Type B pancreatic cell (in vitro differentiated cells): ENCODE results near the gene WDFY2. TPM values are rescaled to one million over a fixed set of nuclear protein-coding genes. Genes with fewer than 3 reads are reported as not detected.

ENCODE experiments used
- DNase-seq: peaks from one replicate; pipeline ENCODE4 v3.0.0; 2021; ENCODE audit warnings: mixed read lengths; ENCODE audit not compliant: unreplicated experiment; ENCODE audit errors: extremely low spot score
- H3K27ac Mint-ChIP-seq: 2 replicates; pipeline ENCODE4 v1.8.0; 2021; ENCODE audit warnings: mild to moderate bottlenecking, mixed read lengths
- H3K27me3 Mint-ChIP-seq: 2 replicates; pipeline ENCODE4 v1.8.0; 2021; ENCODE audit warnings: mixed read lengths
- H3K36me3 Mint-ChIP-seq: 2 replicates; pipeline ENCODE4 v1.8.0; 2021; ENCODE audit warnings: mixed read lengths
- H3K4me1 Mint-ChIP-seq: one replicate; pipeline ENCODE4 v1.8.0; 2021; ENCODE audit warnings: mixed read lengths; ENCODE audit not compliant: unreplicated experiment
- H3K4me3 Mint-ChIP-seq: 2 replicates; pipeline ENCODE4 v1.8.0; 2021; ENCODE audit warnings: mild to moderate bottlenecking, mixed read lengths
- H3K9me3 Mint-ChIP-seq: 2 replicates; pipeline ENCODE4 v1.8.0; 2021; ENCODE audit warnings: mixed read lengths
- total RNA-seq: library from RNA; stranded (reverse); gene quantifications from 2 replicates; pipeline ENCODE4 v1.2.1, GENCODE V29; 2021; ENCODE audit warnings: low replicate concordance
- TF ChIP-seq, protein P1 (sequence below): fragments of 200-600 bp; sonication (generic); conservative IDR thresholded peaks from 2 replicates; pipeline ENCODE4 v1.5.0; 2021; ENCODE audit warnings: antibody characterized with exemption, mild to moderate bottlenecking

The WDFY2 gene
- total RNA-seq, 1 donor from 2014 or later: 20.3 TPM

DNA sequence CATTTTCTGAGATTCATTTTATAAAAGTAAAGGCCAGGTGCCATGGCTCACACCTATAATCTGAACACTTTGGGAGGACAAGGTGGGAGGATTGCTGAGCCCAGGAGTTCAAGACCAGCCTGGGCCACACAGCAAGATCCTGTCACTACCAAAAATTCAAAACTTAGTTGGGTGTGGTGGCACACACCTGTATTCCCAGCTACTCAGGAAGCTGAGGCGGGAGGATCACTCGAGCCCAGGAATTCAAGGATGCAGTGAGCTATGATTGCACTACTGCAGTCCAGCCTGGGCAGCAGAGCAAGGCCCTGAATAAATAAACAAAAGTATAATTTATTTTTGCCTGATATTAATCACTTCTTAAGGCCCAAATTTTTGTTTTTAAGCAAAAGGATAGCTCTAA, 179.2 kb downstream of the WDFY2 start:
- H3K27ac Mint-ChIP-seq: no peak overlapping the region
- H3K36me3 Mint-ChIP-seq: peaks cover 21% of the 10 kb centered on the region
- H3K9me3 Mint-ChIP-seq: no peaks in the 10 kb centered on the region
- TF ChIP-seq, protein P1, sequence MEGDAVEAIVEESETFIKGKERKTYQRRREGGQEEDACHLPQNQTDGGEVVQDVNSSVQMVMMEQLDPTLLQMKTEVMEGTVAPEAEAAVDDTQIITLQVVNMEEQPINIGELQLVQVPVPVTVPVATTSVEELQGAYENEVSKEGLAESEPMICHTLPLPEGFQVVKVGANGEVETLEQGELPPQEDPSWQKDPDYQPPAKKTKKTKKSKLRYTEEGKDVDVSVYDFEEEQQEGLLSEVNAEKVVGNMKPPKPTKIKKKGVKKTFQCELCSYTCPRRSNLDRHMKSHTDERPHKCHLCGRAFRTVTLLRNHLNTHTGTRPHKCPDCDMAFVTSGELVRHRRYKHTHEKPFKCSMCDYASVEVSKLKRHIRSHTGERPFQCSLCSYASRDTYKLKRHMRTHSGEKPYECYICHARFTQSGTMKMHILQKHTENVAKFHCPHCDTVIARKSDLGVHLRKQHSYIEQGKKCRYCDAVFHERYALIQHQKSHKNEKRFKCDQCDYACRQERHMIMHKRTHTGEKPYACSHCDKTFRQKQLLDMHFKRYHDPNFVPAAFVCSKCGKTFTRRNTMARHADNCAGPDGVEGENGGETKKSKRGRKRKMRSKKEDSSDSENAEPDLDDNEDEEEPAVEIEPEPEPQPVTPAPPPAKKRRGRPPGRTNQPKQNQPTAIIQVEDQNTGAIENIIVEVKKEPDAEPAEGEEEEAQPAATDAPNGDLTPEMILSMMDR: no peak
- no peak for DNase-seq
- H3K27me3 Mint-ChIP-seq: no peaks in the 10 kb centered on the region
- H3K4me1 Mint-ChIP-seq: peaks cover 4% of the 10 kb centered on the region
- no peak overlapping the region for H3K4me3 Mint-ChIP-seq

DNA sequence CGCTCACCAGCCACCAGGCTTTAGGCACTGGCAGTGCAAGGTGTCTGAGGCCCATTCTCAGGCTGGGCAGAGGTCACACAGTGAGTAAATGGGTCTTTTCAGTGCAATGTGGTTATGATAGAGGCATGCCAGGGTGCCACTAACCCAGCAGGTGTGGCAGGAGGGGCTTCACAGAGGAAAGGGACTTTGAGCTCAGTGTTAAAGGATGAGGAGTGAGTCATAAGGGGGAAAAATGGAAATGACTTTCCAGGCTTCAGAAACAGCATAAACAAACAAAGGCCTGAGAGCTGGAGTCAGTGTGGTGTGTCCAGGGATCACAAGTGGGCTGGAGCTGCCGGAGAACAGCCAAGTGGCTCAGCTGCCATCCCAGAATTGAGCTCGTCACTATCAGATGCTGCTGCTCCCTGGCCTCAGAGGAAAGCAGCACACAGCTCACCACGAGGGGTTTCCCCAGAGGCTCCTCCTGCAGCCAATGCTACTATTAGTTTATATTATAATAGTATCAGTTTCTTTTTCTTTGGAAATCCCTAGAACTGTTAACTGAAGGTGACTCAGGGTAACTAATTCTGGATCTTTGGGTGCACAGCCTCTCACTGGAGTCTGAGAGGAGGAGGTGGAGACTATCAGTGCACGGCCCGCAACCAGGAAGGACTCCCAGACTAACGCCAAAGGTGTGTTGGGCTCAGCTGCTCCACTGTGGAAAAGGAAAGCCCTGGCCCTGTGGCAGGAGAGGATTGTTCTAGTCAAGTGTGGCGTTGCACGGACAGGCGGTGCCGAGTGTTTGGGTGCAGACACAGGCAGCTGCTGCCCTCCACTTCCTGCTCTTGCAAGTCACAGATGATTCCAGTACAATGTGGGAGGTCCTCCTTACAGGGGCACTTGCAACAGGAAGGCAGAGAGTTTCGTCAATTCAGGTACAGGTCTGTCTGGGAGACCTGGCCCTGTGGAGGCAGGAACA, 180.2 kb downstream of the WDFY2 start:
- TF ChIP-seq, protein P1: no peak
- Mint-ChIP-seq H3K4me3 (no peak overlapping the region), H3K9me3 (no peaks in the 10 kb centered on the region), H3K36me3 (peaks cover 20% of the 10 kb centered on the region), H3K27me3 (no peaks in the 10 kb centered on the region), H3K27ac (no peak overlapping the region), H3K4me1 (peaks cover 4% of the 10 kb centered on the region)
- DNase-seq: no peak

DNA sequence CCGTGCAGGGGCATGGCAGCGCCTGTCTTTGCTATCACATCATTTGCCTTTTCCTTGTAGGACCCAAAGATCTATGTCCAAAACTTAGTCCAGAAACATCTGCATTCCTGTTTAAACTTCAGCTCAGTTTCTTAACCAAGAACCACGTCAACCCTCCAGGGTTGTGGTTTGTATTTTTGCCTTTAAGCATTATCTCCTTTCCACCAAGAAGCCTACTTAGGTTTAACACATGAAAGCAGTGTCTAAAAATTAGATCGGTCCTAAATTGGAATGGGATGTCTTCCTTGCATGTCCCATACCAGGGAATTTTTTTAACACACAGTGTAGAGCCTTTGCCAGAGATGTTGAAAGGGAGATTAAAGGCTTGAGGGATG, 180.9 kb downstream of the WDFY2 start:
- DNase-seq: no peak
- Mint-ChIP-seq H3K36me3 (peaks cover 16% of the 10 kb centered on the region), H3K4me3 (no peak overlapping the region), H3K9me3 (no peaks in the 10 kb centered on the region), H3K27me3 (no peaks in the 10 kb centered on the region), H3K4me1 (peaks cover 4% of the 10 kb centered on the region), H3K27ac (no peak overlapping the region)
- TF ChIP-seq, protein P1: no peak

DNA sequence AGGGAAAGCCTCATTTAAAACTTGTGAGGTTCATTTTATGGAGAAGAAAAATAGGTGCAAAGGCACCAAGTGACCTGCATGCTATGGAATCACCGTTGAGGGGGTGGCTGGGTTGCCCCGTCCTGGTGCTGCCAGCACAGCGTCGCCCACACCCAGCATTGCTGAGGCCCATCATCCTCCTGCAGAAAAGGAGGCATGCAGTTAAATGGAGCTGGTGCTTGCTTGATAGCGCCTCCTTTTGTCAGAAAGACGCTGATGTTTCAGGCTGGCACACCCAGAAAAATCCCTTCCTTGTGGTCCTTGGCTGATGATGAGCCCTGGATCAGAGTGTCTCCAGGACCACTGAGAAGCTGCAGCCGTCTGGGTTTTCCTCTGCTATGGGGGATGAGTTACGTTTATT, 182.8 kb downstream of the WDFY2 start:
- H3K9me3 Mint-ChIP-seq: no peaks in the 10 kb centered on the region
- peaks cover 8% of the 10 kb centered on the region for H3K36me3 Mint-ChIP-seq
- no peak overlapping the region for H3K27ac Mint-ChIP-seq
- TF ChIP-seq, protein P1: no peak
- H3K27me3 Mint-ChIP-seq: no peaks in the 10 kb centered on the region
- H3K4me3 Mint-ChIP-seq: no peak overlapping the region
- no peak for DNase-seq
- H3K4me1 Mint-ChIP-seq: peaks cover 8% of the 10 kb centered on the region

DNA sequence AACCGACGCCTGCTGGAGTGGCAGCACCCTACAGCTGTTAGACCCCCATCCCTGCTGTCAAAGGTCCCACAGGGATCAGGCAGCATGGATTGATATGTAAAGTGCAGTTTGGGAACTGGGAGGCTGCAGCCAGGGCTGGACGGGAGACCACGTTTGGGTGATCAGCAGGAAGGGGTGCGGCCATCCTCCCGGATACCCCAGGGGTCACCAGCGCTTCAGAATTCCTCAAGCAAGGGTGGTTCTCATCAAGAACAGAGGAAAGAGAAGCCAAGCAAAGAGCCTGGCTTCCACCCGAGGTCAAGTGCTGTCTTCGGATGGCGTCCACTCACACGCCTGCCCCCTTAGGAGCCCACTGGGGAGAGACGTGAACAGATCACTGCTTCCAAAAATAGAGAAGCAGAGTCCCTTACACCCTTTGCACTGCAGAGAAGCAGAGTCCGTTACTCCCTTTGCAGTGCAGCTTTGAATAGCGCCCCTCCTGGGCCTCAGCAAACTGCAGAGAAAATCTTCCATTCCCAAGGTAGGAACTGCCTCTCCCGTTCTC, 184.2 kb downstream of the WDFY2 start:
- DNase-seq: no peak
- no peaks in the 10 kb centered on the region for H3K9me3 Mint-ChIP-seq
- H3K4me3 Mint-ChIP-seq: no peak overlapping the region
- TF ChIP-seq, protein P1: peak; percentile 44
- H3K27me3 Mint-ChIP-seq: no peaks in the 10 kb centered on the region
- peaks cover 8% of the 10 kb centered on the region for H3K4me1 Mint-ChIP-seq
- H3K27ac Mint-ChIP-seq: no peak overlapping the region
- H3K36me3 Mint-ChIP-seq: peaks cover 8% of the 10 kb centered on the region
